ENCODE measurements around the gene MRPS12.
"Not testable (repeated sequence)": the region's sequence is repeated elsewhere in the genome, so short reads cannot be mapped to it uniquely, and the experiment has no call there.

Gene MRPS12

GRCh38 chr19:38941979-38942378, 11.2 kb downstream of the MRPS12 start:
- no peak for DNase-seq

GRCh38 chr19:38942471-38943181, 11.9 kb downstream of the MRPS12 start:
- DNase-seq = no peak

GRCh38 chr19:38944981-38945506, 14.3 kb downstream of the MRPS12 start:
- DNase-seq = peak; percentile 5

GRCh38 chr19:38945562-38946228, 15.0 kb downstream of the MRPS12 start:
- DNase-seq = no peak

GRCh38 chr19:38946229-38947010, 15.7 kb downstream of the MRPS12 start:
- no peak for DNase-seq

- peak; percentile 26 for DNase-seq
These were observed 19.0 kb downstream of the MRPS12 start for GRCh38 chr19:38949580-38950367.

- DNase-seq = no peak
These were observed 20.4 kb downstream of the MRPS12 start for GRCh38 chr19:38951187-38951586.

- DNase-seq = peak; percentile 7
These were observed 21.8 kb downstream of the MRPS12 start for GRCh38 chr19:38952395-38953165.

- DNase-seq = no peak
These were observed 22.9 kb downstream of the MRPS12 start for GRCh38 chr19:38953677-38954076.

GRCh38 chr19:38956264-38956663, 25.5 kb downstream of the MRPS12 start:
- no peak for DNase-seq

GRCh38 chr19:38958301-38958700, 27.6 kb downstream of the MRPS12 start:
- no peak for DNase-seq

- DNase-seq = no peak
These were observed 28.9 kb downstream of the MRPS12 start for GRCh38 chr19:38959618-38960017.

- no peak for DNase-seq
These were observed 34.0 kb downstream of the MRPS12 start for GRCh38 chr19:38964738-38965137.

- not testable (repeated sequence) for DNase-seq
These were observed 35.4 kb downstream of the MRPS12 start for GRCh38 chr19:38966149-38966548.

- DNase-seq = no peak
These were observed 40.2 kb downstream of the MRPS12 start for GRCh38 chr19:38970664-38971532.

GRCh38 chr19:38971672-38972071, 40.9 kb downstream of the MRPS12 start:
- DNase-seq = no peak

GRCh38 chr19:38974624-38975213, 44.0 kb downstream of the MRPS12 start:
- DNase-seq = no peak

GRCh38 chr19:38975214-38975860, 44.6 kb downstream of the MRPS12 start, which contains the start of gene FBXO17:
TSS of gene FBXO17 (minus strand) at chr19:38975742. CDS start at chr19:38950319, 25,423 bp downstream.
- no peak for DNase-seq

- DNase-seq = no peak
These were observed 45.1 kb downstream of the MRPS12 start for GRCh38 chr19:38975861-38976271.

Measured in NCI-H1105 (cell line).